HT-29 (cell line): ENCODE measurements around the gene HOMEZ. TPM values are rescaled to one million over a fixed set of nuclear protein-coding genes. Genes with fewer than 3 reads are reported as not detected.

ENCODE experiments used
- DNase-seq: peaks from one replicate; pipeline ENCODE4 v3.0.0-alpha.2; 2015; ENCODE audit warnings: low spot score
- total RNA-seq: library from RNA; depleted of rRNA; stranded (reverse); fragments of >200 nt; shearing (Covaris generic); gene quantifications from 2 replicates; pipeline ENCODE4 v1.2.3, GENCODE V29; 2014

The HOMEZ gene
- total RNA-seq, 1 experiment from 2014 or later = 7.9 TPM

- no peak for DNase-seq
These were observed 22.0 kb upstream of the HOMEZ start for GRCh38 chr14:23307687-23308644.

GRCh38 chr14:23307146-23307530 lies 21.2 kb upstream of the HOMEZ start:
- no peak for DNase-seq

GRCh38 chr14:23306412-23307145 lies 20.6 kb upstream of the HOMEZ start, which contains the start of gene BCL2L2:
Gene BCL2L2, plus strand, starts transcription at chr14:23306833. Its CDS starts 935 bp downstream, at chr14:23307768.
- peak; percentile 86 for DNase-seq

GRCh38 chr14:23302290-23303225 lies 16.6 kb upstream of the HOMEZ start, which contains the start of gene PPP1R3E:
Gene PPP1R3E, minus strand, starts transcription at chr14:23302859. Its CDS starts 283 bp downstream, at chr14:23302576.
- DNase-seq = peak; percentile 45

GRCh38 chr14:23301969-23302289 lies 16.0 kb upstream of the HOMEZ start:
- no peak for DNase-seq

GRCh38 chr14:23301288-23301968 lies 15.5 kb upstream of the HOMEZ start:
- DNase-seq = peak; percentile 94

GRCh38 chr14:23300687-23301223 lies 14.8 kb upstream of the HOMEZ start:
- peak; percentile 18 for DNase-seq

- DNase-seq = no peak
These were observed 14.2 kb upstream of the HOMEZ start for GRCh38 chr14:23299986-23300686.

GRCh38 chr14:23299211-23299957 lies 13.5 kb upstream of the HOMEZ start:
- peak; percentile 33 for DNase-seq

GRCh38 chr14:23297611-23298277 lies 11.8 kb upstream of the HOMEZ start:
- no peak for DNase-seq

- DNase-seq = no peak
These were observed 11.2 kb upstream of the HOMEZ start for GRCh38 chr14:23297096-23297495.

- no peak for DNase-seq
These were observed 10.3 kb upstream of the HOMEZ start for GRCh38 chr14:23296012-23296777.

- peak; percentile 49 for DNase-seq
These were observed 9.0 kb upstream of the HOMEZ start for GRCh38 chr14:23294734-23295561.

- DNase-seq = no peak
These were observed 1.1 kb upstream of the HOMEZ start for GRCh38 chr14:23286902-23287479.

- DNase-seq = no peak
These were observed 357 bp downstream of the HOMEZ start for GRCh38 chr14:23285530-23286019.
